CD4-positive, alpha-beta T cell treated with Interleukin-15 for 4 hours (primary cell): ENCODE data around the gene SEMA3C.
"Not testable (repeated sequence)": the region's sequence is repeated elsewhere in the genome, so short reads cannot be mapped to it uniquely, and the experiment has no call there.

Experiments
- DNase-seq: peaks from one replicate; pipeline ENCODE4 v3.0.0-alpha.2; 2020; ENCODE audit warnings: low spot score

SEMA3C gene

GRCh38 chr7:80926955-80927354, 8.1 kb upstream of the SEMA3C start:
- not testable (repeated sequence) for DNase-seq

GRCh38 chr7:80924090-80924489, 5.2 kb upstream of the SEMA3C start:
- DNase-seq: no peak

- no peak for DNase-seq
Observed at GRCh38 chr7:80923211-80923612, 4.4 kb upstream of the SEMA3C start.

- DNase-seq: no peak
Observed at GRCh38 chr7:80922253-80923049, 3.6 kb upstream of the SEMA3C start.

GRCh38 chr7:80921130-80921529, 2.3 kb upstream of the SEMA3C start:
- no peak for DNase-seq

- DNase-seq: no peak
Observed at GRCh38 chr7:80918399-80918798, 452 bp downstream of the SEMA3C start.

GRCh38 chr7:80916770-80917741, 1.8 kb downstream of the SEMA3C start:
- DNase-seq: no peak

- DNase-seq: no peak
Observed at GRCh38 chr7:80910228-80910627, 8.6 kb downstream of the SEMA3C start.

GRCh38 chr7:80908360-80908797, 10.5 kb downstream of the SEMA3C start:
- DNase-seq: no peak

GRCh38 chr7:80907612-80908011, 11.2 kb downstream of the SEMA3C start:
- no peak for DNase-seq

GRCh38 chr7:80907141-80907601, 11.7 kb downstream of the SEMA3C start:
- no peak for DNase-seq

- no peak for DNase-seq
Observed at GRCh38 chr7:80905334-80905733, 13.5 kb downstream of the SEMA3C start.

GRCh38 chr7:80902716-80903308, 16.0 kb downstream of the SEMA3C start:
- no peak for DNase-seq

GRCh38 chr7:80902019-80902418, 16.8 kb downstream of the SEMA3C start:
- no peak for DNase-seq

- no peak for DNase-seq
Observed at GRCh38 chr7:80900583-80901576, 18.0 kb downstream of the SEMA3C start.

GRCh38 chr7:80896906-80897598, 21.8 kb downstream of the SEMA3C start:
- no peak for DNase-seq

- DNase-seq: no peak
Observed at GRCh38 chr7:80895056-80895455, 23.8 kb downstream of the SEMA3C start.

- DNase-seq: no peak
Observed at GRCh38 chr7:80891259-80891544, 27.6 kb downstream of the SEMA3C start.

- no peak for DNase-seq
Observed at GRCh38 chr7:80890426-80891258, 28.2 kb downstream of the SEMA3C start.

- no peak for DNase-seq
Observed at GRCh38 chr7:80889525-80889924, 29.3 kb downstream of the SEMA3C start.
